Peyer's patch (tissue), 4 donors: ENCODE data around the gene REST. TPM values are rescaled to one million over a fixed set of nuclear protein-coding genes. Genes with fewer than 3 reads are reported as not detected.
A peak's percentile ranks its signal among the peaks of the same experiment; 100 is the strongest.

Experiments used
- DNase-seq, 3 donors: peaks; one replicate each; pipeline ENCODE4 v3.0.0-alpha.2; 2017 to 2019
- H3K27ac ChIP-seq, 4 donors: fragments of 200-600 bp; sonication (generic); one replicate each; pipeline ENCODE4 v1.5.1; 2016 to 2019
- H3K27me3 ChIP-seq, 2 donors: fragments of 200-600 bp; sonication (generic); one replicate each; pipeline ENCODE4 v1.5.1; 2019
- H3K36me3 ChIP-seq, 3 donors: fragments of 200-600 bp; sonication (generic); one replicate each; pipeline ENCODE4 v1.5.1; 2016 to 2019
- H3K4me1 ChIP-seq, 4 donors: fragments of 200-600 bp; sonication (generic); one replicate each; pipeline ENCODE4 v1.5.1; 2016 to 2019
- H3K4me3 ChIP-seq, 4 donors: fragments of 200-600 bp; sonication (generic); 1 replicate in 3 of 4; 2 replicates in 1 of 4; pipeline ENCODE4 v1.5.1; 2016 to 2019; ENCODE audit warnings: mild to moderate bottlenecking in 1 of 4
- H3K9me3 ChIP-seq, 4 donors: fragments of 200-600 bp; sonication (generic); one replicate each; pipeline ENCODE4 v1.5.1; 2016 to 2019; ENCODE audit warnings: mild to moderate bottlenecking in 1 of 4
- POLR2A ChIP-seq, 2 donors: fragments of 450-650 bp; IDR thresholded peaks; one replicate each; pipeline ENCODE4 v1.5.1; 2017; ENCODE audit warnings: antibody characterized with exemption in 2 of 2, mild to moderate bottlenecking in 2 of 2, moderate library complexity in 2 of 2
- total RNA-seq, 4 donors: library from RNA; depleted of rRNA; stranded (reverse); fragments of >200 nt; gene quantifications; one replicate each; pipeline ENCODE4 v1.1.0, GENCODE V29; 2016
- TF ChIP-seq, protein P1 (sequence below), 6 experiments: fragments of 450-650 bp in 4 of 6; fragments of 200-600 bp in 2 of 6; sonication (generic) in 1 of 6; IDR thresholded peaks; one replicate each; pipeline ENCODE4 v1.5.1; 2017 to 2019; ENCODE audit warnings: antibody characterized with exemption in 6 of 6, mild to moderate bottlenecking in 3 of 6, moderate library complexity in 1 of 6

The REST gene
- total RNA-seq, 4 donors from 2014 or later: 27.1 to 37.9 (median 36.0) TPM

DNA sequence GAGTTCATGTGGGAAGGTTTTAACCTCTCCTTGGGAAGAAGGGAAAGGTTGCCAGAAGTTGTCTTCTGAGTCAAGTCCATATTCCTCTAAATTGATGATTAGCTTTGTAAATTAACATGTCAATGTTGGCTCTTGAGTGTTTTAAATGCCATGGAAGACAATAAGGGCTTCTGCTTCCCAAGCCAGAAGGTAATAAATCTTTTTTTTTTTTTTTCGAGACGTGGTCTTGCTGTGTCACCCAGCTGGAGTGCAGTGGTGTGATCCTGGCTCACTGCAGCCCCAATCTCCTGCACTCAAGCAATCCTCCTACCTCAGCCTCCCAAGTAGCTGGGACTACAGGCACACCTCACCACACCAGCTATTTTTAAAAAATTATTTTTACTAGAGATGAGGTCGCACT is 5.0 kb upstream of the REST start:
- Histone ChIP-seq H3K36me3 (no peaks in the 10 kb centered on the region), H3K4me3 (no peak overlapping the region), H3K27ac (no peak overlapping the region), H3K27me3 (no peaks in the 10 kb centered on the region), H3K9me3 (no peaks in the 10 kb centered on the region), H3K4me1 (peaks cover 0 to 9% (median 2%) of the 10 kb centered on the region in 4 donors)
- no peak for TF ChIP-seq POLR2A (IDR thresholded peaks at IDR 0.05)
- TF ChIP-seq, protein P1, sequence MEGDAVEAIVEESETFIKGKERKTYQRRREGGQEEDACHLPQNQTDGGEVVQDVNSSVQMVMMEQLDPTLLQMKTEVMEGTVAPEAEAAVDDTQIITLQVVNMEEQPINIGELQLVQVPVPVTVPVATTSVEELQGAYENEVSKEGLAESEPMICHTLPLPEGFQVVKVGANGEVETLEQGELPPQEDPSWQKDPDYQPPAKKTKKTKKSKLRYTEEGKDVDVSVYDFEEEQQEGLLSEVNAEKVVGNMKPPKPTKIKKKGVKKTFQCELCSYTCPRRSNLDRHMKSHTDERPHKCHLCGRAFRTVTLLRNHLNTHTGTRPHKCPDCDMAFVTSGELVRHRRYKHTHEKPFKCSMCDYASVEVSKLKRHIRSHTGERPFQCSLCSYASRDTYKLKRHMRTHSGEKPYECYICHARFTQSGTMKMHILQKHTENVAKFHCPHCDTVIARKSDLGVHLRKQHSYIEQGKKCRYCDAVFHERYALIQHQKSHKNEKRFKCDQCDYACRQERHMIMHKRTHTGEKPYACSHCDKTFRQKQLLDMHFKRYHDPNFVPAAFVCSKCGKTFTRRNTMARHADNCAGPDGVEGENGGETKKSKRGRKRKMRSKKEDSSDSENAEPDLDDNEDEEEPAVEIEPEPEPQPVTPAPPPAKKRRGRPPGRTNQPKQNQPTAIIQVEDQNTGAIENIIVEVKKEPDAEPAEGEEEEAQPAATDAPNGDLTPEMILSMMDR (IDR thresholded peaks at IDR 0.05): no peak
- DNase-seq: no peak

GRCh38 chr4:56905796-56906195 is 1.9 kb upstream of the REST start:
- DNase-seq: no peak
- TF ChIP-seq, protein P1 (IDR thresholded peaks at IDR 0.05): no peak
- TF ChIP-seq POLR2A (IDR thresholded peaks at IDR 0.05): no peak
- Histone ChIP-seq H3K4me3 (no peak overlapping the region), H3K27me3 (no peaks in the 10 kb centered on the region), H3K36me3 (no peaks in the 10 kb centered on the region), H3K9me3 (no peaks in the 10 kb centered on the region), H3K4me1 (peaks cover 0 to 20% (median 6%) of the 10 kb centered on the region in 4 donors), H3K27ac (no peak overlapping the region)

DNA sequence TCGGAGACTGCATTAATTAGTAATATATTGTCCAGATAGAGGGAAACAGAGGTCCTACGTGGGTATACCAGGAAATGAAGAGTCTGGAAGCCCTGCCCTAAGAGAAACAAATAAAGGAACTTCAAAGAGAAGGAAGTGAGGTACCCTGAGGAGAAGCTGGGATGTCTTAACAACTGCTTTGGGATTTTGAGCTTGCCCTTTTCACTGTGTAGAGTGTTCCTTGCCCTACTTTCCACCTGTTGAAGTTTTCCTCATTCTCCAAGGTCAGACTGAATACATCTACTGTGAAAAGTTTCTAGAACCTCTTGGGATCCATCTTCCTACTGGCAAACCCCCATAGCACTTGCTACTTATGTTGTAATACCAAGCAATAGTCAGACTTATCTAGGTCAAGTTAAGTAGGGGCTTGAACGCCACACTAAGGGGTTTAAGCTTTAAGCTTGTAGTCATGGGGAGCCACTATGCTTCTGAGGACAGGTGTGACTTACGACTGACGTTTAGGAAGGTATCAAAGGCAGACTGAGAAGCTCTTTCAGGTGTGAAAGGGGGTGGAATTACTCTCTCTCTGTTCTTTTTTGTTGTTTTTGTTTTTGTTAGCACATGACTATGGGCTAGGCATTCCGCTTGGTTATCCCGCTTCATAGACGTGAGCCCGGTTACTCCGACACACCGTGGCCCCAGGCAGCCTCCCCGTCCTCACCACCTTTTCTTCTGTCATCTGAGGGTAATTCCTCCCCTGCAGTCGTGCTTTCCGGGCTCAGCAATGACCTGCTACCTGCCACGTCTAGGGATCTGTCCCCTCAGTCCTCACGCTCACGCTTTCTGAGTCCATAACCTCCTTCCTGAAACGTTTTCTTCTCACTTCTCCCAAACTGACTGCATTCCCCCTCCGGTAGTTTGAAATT is 959 bp upstream of the REST start:
- H3K4me1 ChIP-seq: peaks cover 0 to 30% (median 9%) of the 10 kb centered on the region in 4 donors
- no peaks in the 10 kb centered on the region for H3K36me3 ChIP-seq
- no peaks in the 10 kb centered on the region for H3K27me3 ChIP-seq
- peak in 1 of 3 donors; percentile 48 for DNase-seq
- no peak overlapping the region for H3K27ac ChIP-seq
- no peak for TF ChIP-seq POLR2A (IDR thresholded peaks at IDR 0.05)
- TF ChIP-seq, protein P1 (IDR thresholded peaks at IDR 0.05): no peak
- H3K9me3 ChIP-seq: no peaks in the 10 kb centered on the region
- peak overlapping the region; percentile 88 to 100 (median 98) for H3K4me3 ChIP-seq

DNA sequence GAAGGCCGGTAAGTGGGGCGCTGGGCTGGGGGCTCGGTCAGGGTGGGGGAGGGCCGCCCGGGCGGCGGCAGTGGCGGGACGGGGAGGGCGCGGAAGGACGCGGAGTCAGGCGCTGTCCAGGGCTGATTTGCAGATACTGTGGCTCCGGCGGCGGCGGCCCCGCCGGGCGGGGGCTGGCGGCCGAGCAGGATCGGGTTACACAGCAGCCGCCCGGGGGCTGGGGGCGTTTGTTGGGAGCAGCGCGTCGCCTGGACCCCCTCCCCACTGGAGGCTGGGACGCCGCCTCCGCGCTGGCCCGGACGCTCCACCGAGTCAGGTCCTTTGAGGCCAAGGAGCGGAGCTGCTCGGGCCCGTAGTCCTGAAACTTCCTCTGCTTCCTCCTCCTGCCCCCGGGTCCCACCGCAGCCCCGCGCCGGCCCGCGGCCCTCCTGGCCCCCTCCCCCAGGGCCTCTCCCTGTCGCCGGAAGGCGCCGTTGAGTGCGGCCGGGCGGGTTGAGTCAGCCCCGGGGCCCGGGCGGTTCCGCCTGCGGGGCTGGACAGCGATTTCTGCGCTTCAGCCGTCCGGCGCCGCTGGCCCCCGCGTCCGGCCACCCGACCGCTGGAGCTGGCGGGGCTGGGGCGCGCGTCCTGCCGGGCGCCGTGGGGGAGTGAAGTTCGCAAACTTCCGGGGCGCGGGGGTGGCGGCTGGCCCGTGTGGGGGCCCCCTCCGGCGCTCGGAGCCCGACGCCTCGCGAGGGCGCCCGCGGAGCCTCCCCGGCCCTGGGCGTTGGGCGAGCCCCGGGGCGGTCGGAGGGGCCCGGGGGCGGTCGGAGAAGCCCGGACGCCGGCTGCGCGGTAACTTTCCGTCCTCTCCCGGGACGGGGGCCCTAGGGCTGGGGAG is 746 bp downstream of the REST start:
- H3K36me3 ChIP-seq: no peaks in the 10 kb centered on the region
- peak overlapping the region; percentile 88 to 100 (median 98) for H3K4me3 ChIP-seq
- DNase-seq: peak; percentile 57 to 84 (median 79)
- peak overlapping the region; percentile 91 to 97 (median 96) for H3K27ac ChIP-seq
- peaks cover 0 to 32% (median 9%) of the 10 kb centered on the region in 4 donors for H3K4me1 ChIP-seq
- no peaks in the 10 kb centered on the region for H3K27me3 ChIP-seq
- no peaks in the 10 kb centered on the region for H3K9me3 ChIP-seq
- no peak for TF ChIP-seq POLR2A (IDR thresholded peaks at IDR 0.05)
- TF ChIP-seq, protein P1 (IDR thresholded peaks at IDR 0.05): no peak

DNA sequence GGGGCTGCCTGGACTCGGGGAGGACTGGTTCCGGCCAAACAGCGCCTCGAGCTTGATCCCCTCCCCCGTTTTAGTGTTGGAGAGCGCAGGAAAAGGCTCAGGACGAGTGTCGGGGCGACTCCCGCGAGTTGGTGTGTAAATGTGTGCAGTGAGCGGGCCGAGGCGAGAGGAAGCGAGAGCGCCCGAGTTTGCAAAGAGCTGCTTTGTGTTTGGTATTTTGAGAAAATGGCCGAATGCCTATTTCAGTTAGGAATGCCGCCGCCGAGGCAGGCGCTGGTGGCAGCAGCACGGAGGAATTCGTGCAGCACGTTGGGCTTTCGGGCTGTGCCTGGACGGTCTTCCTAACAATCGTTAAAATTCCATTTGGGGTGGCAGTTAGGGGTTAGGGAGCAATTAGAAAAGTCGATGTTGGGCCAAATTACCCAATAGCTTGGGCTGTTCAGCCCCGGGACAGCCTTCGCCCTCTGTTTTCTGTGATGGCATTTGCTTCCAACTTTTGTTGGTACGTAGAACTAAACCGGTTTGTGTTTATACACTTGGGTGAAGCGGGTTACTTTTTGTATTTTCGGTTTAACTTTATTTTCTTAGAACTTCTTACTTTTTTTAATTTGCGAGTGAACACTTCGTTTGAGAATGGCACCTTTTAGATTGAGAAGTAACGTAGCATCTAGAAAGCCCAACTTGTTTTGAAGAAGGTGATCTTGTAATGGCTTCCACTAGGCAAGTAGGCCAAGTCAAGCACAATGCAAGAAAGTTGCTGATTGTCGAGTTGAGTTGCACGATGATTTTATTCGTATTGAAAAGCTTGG is 1.6 kb downstream of the REST start:
- H3K4me1 ChIP-seq: peaks cover 0 to 34% (median 9%) of the 10 kb centered on the region in 4 donors
- TF ChIP-seq POLR2A (IDR thresholded peaks at IDR 0.05): no peak
- TF ChIP-seq, protein P1 (IDR thresholded peaks at IDR 0.05): no peak
- peak in 2 of 3 donors; percentile 71 to 83 for DNase-seq

More for the DNA sequence above, 1.6 kb downstream of the REST start:
- Histone ChIP-seq H3K9me3 (no peaks in the 10 kb centered on the region), H3K27ac (peak overlapping the region; percentile 91 to 97 (median 96)), H3K27me3 (no peaks in the 10 kb centered on the region), H3K36me3 (no peaks in the 10 kb centered on the region), H3K4me3 (peak overlapping the region; percentile 88 to 100 (median 98))
